Suprapubic skin (tissue), 3 donors: Measurements from ENCODE around the gene RIIAD1.

Source experiments
- POLR2A ChIP-seq, 2 donors: fragments of 450-650 bp; IDR thresholded peaks; one replicate each; pipeline ENCODE4 v1.6.1; 2017; ENCODE audit warnings: antibody characterized with exemption in 2 of 2, mild to moderate bottlenecking in 2 of 2, moderate library complexity in 2 of 2
- TF ChIP-seq, protein P1 (sequence below), 2 donors: fragments of 200-600 bp in 1 of 2; fragments of 450-650 bp in 1 of 2; sonication (generic) in 1 of 2; IDR thresholded peaks; one replicate each; pipeline ENCODE4 v1.5.1; 2016 to 2019; ENCODE audit warnings: antibody characterized with exemption in 2 of 2, mild to moderate bottlenecking in 1 of 2, moderate library complexity in 1 of 2

DNA sequence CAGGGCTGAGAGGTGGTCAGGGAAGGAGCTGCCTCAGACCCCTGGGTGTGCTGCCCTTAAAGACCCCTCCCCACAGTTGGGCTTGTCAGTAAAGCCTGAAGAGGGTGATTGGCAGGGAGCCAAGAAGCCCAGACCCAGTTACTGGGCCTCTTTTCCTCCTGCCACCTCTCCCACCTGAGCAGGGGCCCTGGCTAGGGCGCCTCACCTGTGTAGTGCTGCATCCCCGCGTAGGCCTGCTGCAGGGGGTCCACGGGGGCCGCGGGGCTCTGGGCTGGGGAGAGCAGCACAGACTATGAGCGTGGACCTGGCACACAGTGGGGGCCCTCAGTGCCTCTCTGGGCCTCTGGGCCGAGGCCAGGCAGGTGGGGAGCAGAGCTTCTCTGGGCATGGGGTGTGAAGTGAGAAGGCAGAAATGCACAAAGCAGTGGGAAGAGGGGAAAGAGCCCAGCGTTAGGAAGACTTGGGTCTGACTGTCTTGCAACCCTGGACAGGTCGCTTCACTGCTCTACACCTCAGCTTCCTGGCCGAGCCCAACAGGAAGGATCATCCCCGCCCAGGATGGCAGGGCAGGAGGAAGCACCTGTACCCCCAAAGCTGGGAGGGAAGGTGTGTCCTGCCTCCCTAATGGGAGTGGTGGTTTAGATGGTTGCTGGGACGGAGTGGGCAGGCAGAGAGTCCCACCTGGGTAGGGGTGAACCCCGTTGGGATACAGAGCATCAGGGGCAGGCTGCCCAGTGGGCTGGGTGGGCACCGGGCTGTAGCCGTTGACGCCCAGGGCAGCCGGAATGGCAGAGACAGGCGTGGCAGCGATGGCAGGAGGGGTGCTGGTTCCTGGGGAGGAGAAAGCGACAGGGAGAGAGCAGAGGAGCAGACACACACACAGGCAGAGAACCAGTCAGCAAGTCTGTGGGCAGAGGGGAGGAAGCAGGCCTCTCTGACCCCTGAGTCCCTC is 14.6 kb upstream of the RIIAD1 start:
- no peak for TF ChIP-seq POLR2A (IDR thresholded peaks at IDR 0.05)
- TF ChIP-seq, protein P1, sequence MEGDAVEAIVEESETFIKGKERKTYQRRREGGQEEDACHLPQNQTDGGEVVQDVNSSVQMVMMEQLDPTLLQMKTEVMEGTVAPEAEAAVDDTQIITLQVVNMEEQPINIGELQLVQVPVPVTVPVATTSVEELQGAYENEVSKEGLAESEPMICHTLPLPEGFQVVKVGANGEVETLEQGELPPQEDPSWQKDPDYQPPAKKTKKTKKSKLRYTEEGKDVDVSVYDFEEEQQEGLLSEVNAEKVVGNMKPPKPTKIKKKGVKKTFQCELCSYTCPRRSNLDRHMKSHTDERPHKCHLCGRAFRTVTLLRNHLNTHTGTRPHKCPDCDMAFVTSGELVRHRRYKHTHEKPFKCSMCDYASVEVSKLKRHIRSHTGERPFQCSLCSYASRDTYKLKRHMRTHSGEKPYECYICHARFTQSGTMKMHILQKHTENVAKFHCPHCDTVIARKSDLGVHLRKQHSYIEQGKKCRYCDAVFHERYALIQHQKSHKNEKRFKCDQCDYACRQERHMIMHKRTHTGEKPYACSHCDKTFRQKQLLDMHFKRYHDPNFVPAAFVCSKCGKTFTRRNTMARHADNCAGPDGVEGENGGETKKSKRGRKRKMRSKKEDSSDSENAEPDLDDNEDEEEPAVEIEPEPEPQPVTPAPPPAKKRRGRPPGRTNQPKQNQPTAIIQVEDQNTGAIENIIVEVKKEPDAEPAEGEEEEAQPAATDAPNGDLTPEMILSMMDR (IDR thresholded peaks at IDR 0.05), result no peak
